HG02678 (cell line): Measurements from ENCODE around the gene LNX2.

Source experiments
- ATAC-seq: cut with Tn5 transposase; IDR thresholded peaks from one replicate; pipeline ENCODE4 v1.9.1; 2021; ENCODE audit warnings: mild to moderate bottlenecking, moderate library complexity; ENCODE audit not compliant: unreplicated experiment

LNX2 gene

DNA sequence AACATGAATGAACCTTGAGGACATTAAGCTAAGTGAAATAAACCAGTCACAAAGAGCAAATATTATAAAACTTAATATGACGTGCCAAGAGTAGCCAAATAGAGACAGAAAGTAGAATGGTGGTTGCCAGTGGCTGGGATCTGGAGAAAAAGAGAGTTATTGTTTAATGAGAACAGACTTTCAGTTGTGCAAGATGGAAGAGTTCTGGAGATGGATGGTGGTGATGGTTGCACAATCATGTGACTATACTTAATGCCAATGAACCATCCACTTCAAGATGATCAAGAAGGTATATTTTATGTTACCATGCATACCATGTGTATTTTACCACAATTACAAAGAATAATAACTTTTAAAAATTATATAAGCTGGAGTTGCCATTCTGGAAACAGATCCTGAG, 104.2 kb downstream of the LNX2 start:
- ATAC-seq, result no peak

DNA sequence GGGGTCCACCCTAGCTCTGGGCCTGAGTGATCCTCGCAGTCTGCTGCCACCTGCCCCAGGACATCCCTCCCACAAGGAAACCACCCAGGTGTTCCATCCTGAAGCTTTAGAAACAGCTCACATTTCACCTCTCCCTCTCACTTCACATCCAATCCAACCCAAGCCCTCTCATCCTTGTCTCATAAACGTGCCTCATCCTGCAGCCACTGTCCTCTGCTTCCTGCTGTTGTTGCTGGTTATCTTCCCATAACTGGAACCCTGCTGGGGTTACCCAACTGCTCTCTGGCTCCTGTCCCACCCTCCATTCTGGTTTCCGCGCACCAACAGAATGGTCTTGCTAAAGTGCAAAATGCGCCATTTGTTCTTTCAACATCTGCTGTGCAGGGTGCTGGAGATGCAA, 110.2 kb downstream of the LNX2 start:
- ATAC-seq, result no peak

DNA sequence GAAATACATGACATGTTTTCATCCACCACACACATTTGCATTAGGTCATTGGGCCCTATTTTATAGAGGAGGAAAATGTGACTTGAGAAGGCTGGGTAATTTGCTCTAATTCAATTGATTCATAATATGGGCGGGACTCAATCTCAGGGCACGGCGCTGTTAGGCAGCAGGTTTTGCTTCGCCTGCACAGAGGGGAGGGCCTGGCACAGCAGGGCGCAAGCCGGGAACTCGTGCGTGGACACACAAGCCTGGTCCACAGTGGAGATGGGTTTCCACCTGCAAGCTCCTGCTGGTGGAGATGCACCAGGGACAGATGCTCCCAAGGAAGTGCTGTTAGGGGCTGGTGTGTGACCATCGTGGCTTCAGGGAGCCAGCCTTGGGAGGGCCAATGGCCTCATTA, 111.5 kb downstream of the LNX2 start:
- no peak for ATAC-seq

DNA sequence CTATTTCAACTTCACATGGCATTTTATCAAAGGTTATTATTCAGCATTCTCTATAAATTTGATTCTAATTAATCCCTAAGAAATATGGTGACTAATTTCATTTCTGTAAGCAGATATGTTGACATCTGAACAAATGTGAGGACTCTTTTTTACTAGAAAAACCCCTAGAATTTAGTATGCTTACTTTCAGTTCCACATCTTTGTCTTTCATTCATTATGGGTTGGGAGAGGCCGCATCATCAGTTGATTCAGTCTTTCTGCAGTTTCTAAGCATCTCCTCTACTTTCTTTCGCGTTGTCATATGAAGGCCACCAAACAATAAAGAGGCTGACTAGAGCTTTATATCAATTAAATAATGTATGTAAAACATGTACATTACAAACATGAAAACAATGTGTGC, 114.5 kb downstream of the LNX2 start:
- no peak for ATAC-seq

GRCh38 chr13:27504868-27505194, 115.5 kb downstream of the LNX2 start:
- no peak for ATAC-seq

GRCh38 chr13:27504128-27504867, 116.0 kb downstream of the LNX2 start:
- ATAC-seq, result no peak

GRCh38 chr13:27500806-27501534, 119.4 kb downstream of the LNX2 start:
- no peak for ATAC-seq

DNA sequence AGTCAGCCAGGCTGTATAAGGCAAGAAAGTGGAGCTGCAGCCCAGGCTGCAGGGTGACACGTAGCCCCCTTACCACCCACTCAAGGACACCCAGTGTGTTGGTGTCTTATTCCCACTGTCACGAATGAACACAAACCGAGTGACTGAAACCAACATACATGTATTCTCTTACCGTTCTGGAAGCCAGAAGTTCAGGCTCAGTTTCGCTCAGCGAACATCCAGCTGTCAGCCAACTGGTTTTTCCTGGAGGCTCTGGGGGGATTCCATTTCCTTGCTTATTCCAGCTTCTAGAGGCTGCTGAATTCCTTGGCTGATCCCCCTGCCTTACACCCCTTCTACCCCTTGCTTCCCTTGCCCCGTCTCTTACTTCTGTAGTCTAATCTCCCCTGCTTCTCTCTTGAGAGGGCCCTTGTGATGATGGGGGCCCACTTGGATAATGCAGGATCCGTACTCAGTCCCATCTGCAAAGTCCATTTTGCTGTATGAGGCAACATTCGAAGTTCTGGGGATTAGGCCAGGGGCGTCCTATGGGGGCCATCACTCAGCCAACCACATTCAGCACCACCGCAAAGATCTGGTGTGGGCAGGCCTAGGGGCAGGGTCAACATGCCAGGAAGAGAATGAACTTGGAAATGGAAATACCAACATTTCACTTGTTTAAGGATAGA, 122.6 kb downstream of the LNX2 start:
- no peak for ATAC-seq

GRCh38 chr13:27496536-27497273, 123.6 kb downstream of the LNX2 start:
- no peak for ATAC-seq

GRCh38 chr13:27496006-27496405, 124.3 kb downstream of the LNX2 start:
- ATAC-seq, result no peak
